ENCODE results near the gene SRRM3. TPM values are rescaled to one million over a fixed set of nuclear protein-coding genes. Genes with fewer than 3 reads are reported as not detected.
"Not testable (repeated sequence)": the region's sequence is repeated elsewhere in the genome, so short reads cannot be mapped to it uniquely, and the experiment has no call there.

The SRRM3 gene
- total RNA-seq, 1 donor from 2014 or later: 2.2 TPM

DNA sequence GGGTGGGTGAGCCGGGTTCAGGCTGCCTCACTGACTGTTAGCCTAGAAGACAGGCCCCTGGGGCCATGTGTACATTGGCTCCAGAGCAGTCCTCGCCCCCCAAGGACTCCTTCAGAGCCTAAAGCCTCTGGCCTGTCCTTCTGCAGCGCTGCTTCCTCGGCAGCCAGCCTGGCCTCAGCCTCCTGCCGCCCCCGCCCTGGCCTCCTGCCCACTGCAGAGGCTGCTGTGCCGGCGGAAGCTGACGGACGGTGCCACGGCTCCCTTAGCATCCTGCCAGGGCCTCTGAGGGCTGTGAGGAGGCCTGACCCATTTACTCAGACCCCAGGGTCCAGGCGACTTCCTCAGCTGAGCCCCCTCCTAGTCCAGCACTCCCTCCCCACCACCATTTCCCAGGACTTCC, 4.9 kb downstream of the SRRM3 start:
- Histone ChIP-seq H3K27ac (no peak overlapping the region), H2AFZ (replicated peaks) (no peak overlapping the region), H3K4me3 (no peak overlapping the region), H3K79me2 (ENCODE audit: low read depth) (no peaks in the 10 kb centered on the region), H3K9ac (no peak overlapping the region), H4K20me1 (ENCODE audit: low read depth) (peaks cover 11% of the 10 kb centered on the region), H3F3A (ENCODE audit: low read depth) (peaks cover 9% of the 10 kb centered on the region), H3K4me2 (no peak overlapping the region), H3K4me1 (no peaks in the 10 kb centered on the region), H3K27me3 (peaks cover 11% of the 10 kb centered on the region), H3K9me3 (ENCODE audit: low read depth) (no peaks in the 10 kb centered on the region), H3K36me3 (no peaks in the 10 kb centered on the region)
- Mint-ChIP-seq H3K27me3 (ENCODE audit: insufficient read depth, low read depth) (peaks cover 24% of the 10 kb centered on the region), H3K9me3 (no peaks in the 10 kb centered on the region), H3K4me3 (no peak overlapping the region), H3K27ac (no peak overlapping the region), H3K36me3 (no peaks in the 10 kb centered on the region), H3K4me1 (no peaks in the 10 kb centered on the region)
- TF ChIP-seq, protein P1, sequence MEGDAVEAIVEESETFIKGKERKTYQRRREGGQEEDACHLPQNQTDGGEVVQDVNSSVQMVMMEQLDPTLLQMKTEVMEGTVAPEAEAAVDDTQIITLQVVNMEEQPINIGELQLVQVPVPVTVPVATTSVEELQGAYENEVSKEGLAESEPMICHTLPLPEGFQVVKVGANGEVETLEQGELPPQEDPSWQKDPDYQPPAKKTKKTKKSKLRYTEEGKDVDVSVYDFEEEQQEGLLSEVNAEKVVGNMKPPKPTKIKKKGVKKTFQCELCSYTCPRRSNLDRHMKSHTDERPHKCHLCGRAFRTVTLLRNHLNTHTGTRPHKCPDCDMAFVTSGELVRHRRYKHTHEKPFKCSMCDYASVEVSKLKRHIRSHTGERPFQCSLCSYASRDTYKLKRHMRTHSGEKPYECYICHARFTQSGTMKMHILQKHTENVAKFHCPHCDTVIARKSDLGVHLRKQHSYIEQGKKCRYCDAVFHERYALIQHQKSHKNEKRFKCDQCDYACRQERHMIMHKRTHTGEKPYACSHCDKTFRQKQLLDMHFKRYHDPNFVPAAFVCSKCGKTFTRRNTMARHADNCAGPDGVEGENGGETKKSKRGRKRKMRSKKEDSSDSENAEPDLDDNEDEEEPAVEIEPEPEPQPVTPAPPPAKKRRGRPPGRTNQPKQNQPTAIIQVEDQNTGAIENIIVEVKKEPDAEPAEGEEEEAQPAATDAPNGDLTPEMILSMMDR (IDR thresholded peaks at IDR 0.05): no peak
- TF ChIP-seq EZH2phosphoT487 (IDR thresholded peaks at IDR 0.05) (no peak), EZH2 (IDR thresholded peaks at IDR 0.05) (no peak)
- DNase-seq (ENCODE audit: low spot score): no peak

DNA sequence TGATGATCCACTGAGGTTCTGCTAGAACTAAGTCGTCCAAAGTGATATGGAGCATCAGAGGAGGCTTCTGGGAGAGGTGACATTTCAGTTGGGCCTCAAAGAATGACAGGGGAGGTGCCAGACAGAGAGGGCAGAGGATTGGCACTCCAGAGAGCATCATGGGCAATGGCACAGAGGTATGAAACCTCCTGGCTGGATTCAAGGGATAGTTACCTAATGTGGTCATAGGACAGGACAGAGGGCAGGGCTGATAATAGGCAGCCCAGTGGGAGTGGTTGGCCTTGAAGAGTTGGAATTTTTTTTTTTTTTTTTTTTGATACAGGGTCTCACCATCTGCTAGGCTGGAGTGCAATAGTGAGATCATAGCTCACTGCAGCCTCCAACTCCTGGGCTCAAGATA, 7.6 kb downstream of the SRRM3 start:
- H3K4me2 ChIP-seq: no peak overlapping the region
- H3K27me3 ChIP-seq: no peaks in the 10 kb centered on the region
- no peak overlapping the region for H3K27ac Mint-ChIP-seq
- TF ChIP-seq EZH2phosphoT487 (IDR thresholded peaks at IDR 0.05) (no peak), EZH2 (IDR thresholded peaks at IDR 0.05) (no peak)
- TF ChIP-seq, protein P1 (IDR thresholded peaks at IDR 0.05): no peak
- H3K9me3 ChIP-seq (ENCODE audit: low read depth): no peaks in the 10 kb centered on the region
- no peaks in the 10 kb centered on the region for H3K79me2 ChIP-seq (ENCODE audit: low read depth)
- H3F3A ChIP-seq (ENCODE audit: low read depth): no peaks in the 10 kb centered on the region
- H3K27ac ChIP-seq: no peak overlapping the region
- DNase-seq (ENCODE audit: low spot score): no peak
- no peaks in the 10 kb centered on the region for H3K4me1 Mint-ChIP-seq
- no peaks in the 10 kb centered on the region for H3K4me1 ChIP-seq
- H3K9ac ChIP-seq: no peak overlapping the region
- H3K4me3 ChIP-seq: no peak overlapping the region
- peaks cover 27% of the 10 kb centered on the region for H3K27me3 Mint-ChIP-seq (ENCODE audit: insufficient read depth, low read depth)
- no peaks in the 10 kb centered on the region for H4K20me1 ChIP-seq (ENCODE audit: low read depth)
- no peak overlapping the region for H3K4me3 Mint-ChIP-seq
- no peaks in the 10 kb centered on the region for H3K36me3 ChIP-seq
- H2AFZ ChIP-seq (replicated peaks): no peak overlapping the region
- no peaks in the 10 kb centered on the region for H3K36me3 Mint-ChIP-seq
- no peaks in the 10 kb centered on the region for H3K9me3 Mint-ChIP-seq

DNA sequence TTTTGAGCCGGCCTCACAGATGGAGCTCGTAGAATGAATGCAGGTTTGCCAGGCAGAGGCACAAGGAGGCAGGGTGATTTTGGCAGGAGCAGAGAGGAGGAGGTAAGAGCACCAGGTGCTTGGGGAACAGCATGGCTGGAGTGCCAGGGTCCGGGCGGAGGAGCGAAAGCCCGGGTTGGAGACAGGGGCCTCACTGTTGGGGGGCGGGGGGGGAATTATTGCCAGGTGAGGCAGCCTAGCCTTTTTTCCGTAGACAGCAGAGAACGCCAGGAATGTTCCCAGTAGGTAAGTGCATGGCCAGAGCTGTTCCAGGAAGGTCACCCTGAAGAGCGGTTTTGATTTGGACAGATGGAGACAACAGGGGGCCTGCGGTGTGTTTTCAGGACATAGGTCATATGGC, 9.5 kb downstream of the SRRM3 start:
- no peak overlapping the region for H3K9ac ChIP-seq
- TF ChIP-seq, protein P1 (IDR thresholded peaks at IDR 0.05): no peak
- TF ChIP-seq EZH2 (IDR thresholded peaks at IDR 0.05) (no peak), EZH2phosphoT487 (IDR thresholded peaks at IDR 0.05) (no peak)
- no peak for DNase-seq (ENCODE audit: low spot score)
- no peaks in the 10 kb centered on the region for H3K9me3 ChIP-seq (ENCODE audit: low read depth)
- H3K79me2 ChIP-seq (ENCODE audit: low read depth): no peaks in the 10 kb centered on the region
- Mint-ChIP-seq H3K27ac (no peak overlapping the region), H3K27me3 (ENCODE audit: insufficient read depth, low read depth) (peaks cover 16% of the 10 kb centered on the region), H3K9me3 (no peaks in the 10 kb centered on the region), H3K36me3 (no peaks in the 10 kb centered on the region), H3K4me1 (peaks cover 7% of the 10 kb centered on the region), H3K4me3 (no peak overlapping the region)
- no peak overlapping the region for H3K27ac ChIP-seq
- H3F3A ChIP-seq (ENCODE audit: low read depth): peaks cover 2% of the 10 kb centered on the region
- H3K4me1 ChIP-seq: peaks cover under 1% of the 10 kb centered on the region
- no peak overlapping the region for H3K4me2 ChIP-seq
- no peaks in the 10 kb centered on the region for H3K36me3 ChIP-seq
- H3K27me3 ChIP-seq: no peaks in the 10 kb centered on the region
- no peaks in the 10 kb centered on the region for H4K20me1 ChIP-seq (ENCODE audit: low read depth)
- no peak overlapping the region for H2AFZ ChIP-seq (replicated peaks)
- H3K4me3 ChIP-seq: no peak overlapping the region

DNA sequence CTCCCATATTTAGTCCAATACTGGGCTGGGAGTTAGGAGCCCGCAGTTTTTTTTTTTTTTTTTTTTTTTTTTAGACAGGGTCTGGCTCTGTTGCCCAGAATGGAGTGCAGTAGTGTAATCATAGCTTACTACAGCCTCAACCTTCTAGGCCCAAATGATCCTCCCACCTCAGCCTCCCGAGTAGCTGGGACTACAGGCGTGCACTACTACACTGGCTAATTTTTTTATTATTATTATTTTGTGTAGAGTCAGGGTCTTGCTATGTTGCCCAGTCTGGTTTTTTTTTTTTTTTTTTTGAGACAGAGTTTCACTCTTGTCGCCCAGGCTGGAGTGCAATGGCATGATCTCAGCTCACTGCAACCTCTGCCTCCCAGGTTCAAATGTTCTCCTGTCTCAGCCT, 13.7 kb downstream of the SRRM3 start:
- not testable (repeated sequence) for H2AFZ ChIP-seq (replicated peaks); H3K36me3 Mint-ChIP-seq; H3K9me3 Mint-ChIP-seq; H3K27ac ChIP-seq; H3K36me3 ChIP-seq; H3K27me3 ChIP-seq; DNase-seq (ENCODE audit: low spot score); H3K4me3 Mint-ChIP-seq; H3K4me2 ChIP-seq; H3K4me3 ChIP-seq; H3K79me2 ChIP-seq (ENCODE audit: low read depth); H4K20me1 ChIP-seq (ENCODE audit: low read depth); H3K9ac ChIP-seq; H3K27ac Mint-ChIP-seq; H3K9me3 ChIP-seq (ENCODE audit: low read depth)
- H3F3A ChIP-seq (ENCODE audit: low read depth): peaks cover 13% of the 10 kb centered on the region
- H3K27me3 Mint-ChIP-seq (ENCODE audit: insufficient read depth, low read depth): peaks cover 20% of the 10 kb centered on the region
- peaks cover 44% of the 10 kb centered on the region for H3K4me1 Mint-ChIP-seq
- peaks cover 26% of the 10 kb centered on the region for H3K4me1 ChIP-seq
